OCI-LY3 (cell line): ENCODE measurements around the gene TPCN1.

Experiments
- EZH2phosphoT487 ChIP-seq: fragments of 200-600 bp; shearing (Covaris generic); IDR thresholded peaks from 2 replicates; pipeline ENCODE4 v1.6.1; 2018; ENCODE audit warnings: antibody characterized with exemption, mixed run types, low read depth
- TF ChIP-seq, protein P1 (sequence below): fragments of 200-600, 300-600 bp; sonication (generic); IDR thresholded peaks from 2 replicates; pipeline ENCODE4 v1.5.1; 2014; ENCODE audit warnings: antibody characterized with exemption, low read length, low read depth

DNA sequence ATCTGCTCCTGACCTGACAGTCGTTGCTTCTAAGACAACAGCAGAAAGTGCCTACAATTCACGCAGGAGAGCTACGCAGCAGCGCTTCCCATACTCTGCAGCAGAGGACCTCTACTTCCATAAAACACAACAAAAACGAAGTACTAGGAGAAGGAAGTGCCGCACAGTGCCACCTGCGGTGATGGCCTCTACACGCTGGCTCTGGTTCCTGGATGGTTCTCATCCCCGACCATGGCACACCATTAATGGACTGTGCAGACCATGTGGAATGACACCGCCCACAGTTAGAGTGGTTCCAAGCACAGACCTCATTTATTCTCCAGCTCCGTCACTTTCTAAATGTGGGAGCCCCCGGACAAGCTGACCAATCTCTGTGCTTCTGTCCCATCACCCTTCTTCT lies 28.3 kb downstream of the TPCN1 start:
- no peak for TF ChIP-seq EZH2phosphoT487
- TF ChIP-seq, protein P1, sequence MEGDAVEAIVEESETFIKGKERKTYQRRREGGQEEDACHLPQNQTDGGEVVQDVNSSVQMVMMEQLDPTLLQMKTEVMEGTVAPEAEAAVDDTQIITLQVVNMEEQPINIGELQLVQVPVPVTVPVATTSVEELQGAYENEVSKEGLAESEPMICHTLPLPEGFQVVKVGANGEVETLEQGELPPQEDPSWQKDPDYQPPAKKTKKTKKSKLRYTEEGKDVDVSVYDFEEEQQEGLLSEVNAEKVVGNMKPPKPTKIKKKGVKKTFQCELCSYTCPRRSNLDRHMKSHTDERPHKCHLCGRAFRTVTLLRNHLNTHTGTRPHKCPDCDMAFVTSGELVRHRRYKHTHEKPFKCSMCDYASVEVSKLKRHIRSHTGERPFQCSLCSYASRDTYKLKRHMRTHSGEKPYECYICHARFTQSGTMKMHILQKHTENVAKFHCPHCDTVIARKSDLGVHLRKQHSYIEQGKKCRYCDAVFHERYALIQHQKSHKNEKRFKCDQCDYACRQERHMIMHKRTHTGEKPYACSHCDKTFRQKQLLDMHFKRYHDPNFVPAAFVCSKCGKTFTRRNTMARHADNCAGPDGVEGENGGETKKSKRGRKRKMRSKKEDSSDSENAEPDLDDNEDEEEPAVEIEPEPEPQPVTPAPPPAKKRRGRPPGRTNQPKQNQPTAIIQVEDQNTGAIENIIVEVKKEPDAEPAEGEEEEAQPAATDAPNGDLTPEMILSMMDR, result no peak
